ENCODE measurements around the gene CKMT2.

CKMT2 gene

GRCh38 chr5:81242906-81243436 is 9.8 kb downstream of the CKMT2 start:
- TF ChIP-seq EZH2 (IDR thresholded peaks at IDR 0.05; ENCODE audit: borderline replicate concordance, low read depth, low read length, severe bottlenecking) = no peak
- TF ChIP-seq CTCF (IDR thresholded peaks at IDR 0.05; ENCODE audit: borderline replicate concordance, extremely low read depth, low read length, poor library complexity, severe bottlenecking) = no peak
- Histone ChIP-seq H3K36me3 (ENCODE audit: insufficient read depth, low read length) (peaks cover 3% of the 10 kb centered on the region; the same call in 1 of the 2 replicates), H3K79me2 (ENCODE audit: insufficient read depth, low read length) (no peaks in the 10 kb centered on the region), H3K4me3 (ENCODE audit: low read depth in 1 of 2, low read length in 2 of 2) (no peak overlapping the region), H3K4me1 (ENCODE audit: insufficient read depth, low read length) (no peaks in the 10 kb centered on the region), H3K4me2 (ENCODE audit: insufficient read depth, low read length) (no peak overlapping the region), H3K9me3 (ENCODE audit: insufficient read depth, low read length, severe bottlenecking) (no peaks in the 10 kb centered on the region), H2AFZ (ENCODE audit: low read depth, low read length) (no peak overlapping the region), H3K9ac (ENCODE audit: low read depth, low read length) (no peak overlapping the region), H4K20me1 (ENCODE audit: insufficient read depth, low read length) (no peaks in the 10 kb centered on the region), H3K27ac (ENCODE audit: low read length) (no peak overlapping the region), H3K27me3 (ENCODE audit: insufficient read depth, low read length, poor library complexity) (no peaks in the 10 kb centered on the region)
- no peak for DNase-seq
- ATAC-seq (ENCODE audit: insufficient read depth, low read depth) = no peak

GRCh38 chr5:81244451-81244850 is 11.3 kb downstream of the CKMT2 start:
- no peak overlapping the region for H3K9ac ChIP-seq (ENCODE audit: low read depth, low read length)
- H3K9me3 ChIP-seq (ENCODE audit: insufficient read depth, low read length, severe bottlenecking) = no peaks in the 10 kb centered on the region
- no peaks in the 10 kb centered on the region for H4K20me1 ChIP-seq (ENCODE audit: insufficient read depth, low read length)
- no peaks in the 10 kb centered on the region for H3K79me2 ChIP-seq (ENCODE audit: insufficient read depth, low read length)
- TF ChIP-seq CTCF (IDR thresholded peaks at IDR 0.05; ENCODE audit: borderline replicate concordance, extremely low read depth, low read length, poor library complexity, severe bottlenecking) = no peak
- no peak for TF ChIP-seq EZH2 (IDR thresholded peaks at IDR 0.05; ENCODE audit: borderline replicate concordance, low read depth, low read length, severe bottlenecking)
- peaks cover 3% of the 10 kb centered on the region; the same call in 1 of the 2 replicates for H3K36me3 ChIP-seq (ENCODE audit: insufficient read depth, low read length)
- ATAC-seq (ENCODE audit: insufficient read depth, low read depth) (no peak), DNase-seq (no peak)
- no peaks in the 10 kb centered on the region for H3K27me3 ChIP-seq (ENCODE audit: insufficient read depth, low read length, poor library complexity)
- H3K4me1 ChIP-seq (ENCODE audit: insufficient read depth, low read length) = no peaks in the 10 kb centered on the region
- H2AFZ ChIP-seq (ENCODE audit: low read depth, low read length) = no peak overlapping the region
- H3K4me2 ChIP-seq (ENCODE audit: insufficient read depth, low read length) = no peak overlapping the region
- no peak overlapping the region for H3K4me3 ChIP-seq (ENCODE audit: low read depth in 1 of 2, low read length in 2 of 2)
- H3K27ac ChIP-seq (ENCODE audit: low read length) = no peak overlapping the region

GRCh38 chr5:81245871-81246235 is 12.7 kb downstream of the CKMT2 start:
- ATAC-seq (ENCODE audit: insufficient read depth, low read depth) (no peak), DNase-seq (no peak)
- no peak overlapping the region for H3K27ac ChIP-seq (ENCODE audit: low read length)
- H3K9ac ChIP-seq (ENCODE audit: low read depth, low read length) = no peak overlapping the region
- H4K20me1 ChIP-seq (ENCODE audit: insufficient read depth, low read length) = no peaks in the 10 kb centered on the region
- no peaks in the 10 kb centered on the region for H3K79me2 ChIP-seq (ENCODE audit: insufficient read depth, low read length)
- H2AFZ ChIP-seq (ENCODE audit: low read depth, low read length) = no peak overlapping the region
- TF ChIP-seq CTCF (IDR thresholded peaks at IDR 0.05; ENCODE audit: borderline replicate concordance, extremely low read depth, low read length, poor library complexity, severe bottlenecking) (no peak), EZH2 (IDR thresholded peaks at IDR 0.05; ENCODE audit: borderline replicate concordance, low read depth, low read length, severe bottlenecking) (no peak)
- no peaks in the 10 kb centered on the region for H3K9me3 ChIP-seq (ENCODE audit: insufficient read depth, low read length, severe bottlenecking)
- H3K4me2 ChIP-seq (ENCODE audit: insufficient read depth, low read length) = no peak overlapping the region
- no peaks in the 10 kb centered on the region for H3K27me3 ChIP-seq (ENCODE audit: insufficient read depth, low read length, poor library complexity)
- H3K4me3 ChIP-seq (ENCODE audit: low read depth in 1 of 2, low read length in 2 of 2) = no peak overlapping the region
- H3K4me1 ChIP-seq (ENCODE audit: insufficient read depth, low read length) = no peaks in the 10 kb centered on the region
- H3K36me3 ChIP-seq (ENCODE audit: insufficient read depth, low read length) = peaks cover 3% of the 10 kb centered on the region; the same call in 1 of the 2 replicates

DNA sequence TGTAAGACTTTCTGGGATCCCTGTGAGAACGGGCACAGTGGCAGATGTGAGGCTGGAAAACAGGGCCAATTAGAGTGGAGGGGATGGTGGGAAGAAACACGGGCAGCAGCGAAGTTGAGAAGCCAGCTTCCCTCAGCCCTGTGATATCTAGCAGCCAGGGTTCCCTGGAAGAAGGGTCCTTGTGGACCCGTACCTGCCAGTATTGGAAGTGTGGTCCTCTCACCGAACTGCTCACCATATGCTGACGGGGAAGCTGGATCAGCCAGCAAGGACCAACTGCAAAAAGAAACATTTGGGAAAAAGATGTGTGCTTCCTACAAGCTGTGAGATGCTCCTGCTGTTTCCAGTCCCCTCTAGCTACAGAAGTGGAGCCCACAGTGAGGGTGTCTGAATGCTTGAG is 13.6 kb downstream of the CKMT2 start:
- Histone ChIP-seq H2AFZ (ENCODE audit: low read depth, low read length) (no peak overlapping the region), H4K20me1 (ENCODE audit: insufficient read depth, low read length) (no peaks in the 10 kb centered on the region), H3K4me3 (ENCODE audit: low read depth in 1 of 2, low read length in 2 of 2) (no peak overlapping the region), H3K27ac (ENCODE audit: low read length) (no peak overlapping the region), H3K4me2 (ENCODE audit: insufficient read depth, low read length) (no peak overlapping the region), H3K79me2 (ENCODE audit: insufficient read depth, low read length) (no peaks in the 10 kb centered on the region), H3K9me3 (ENCODE audit: insufficient read depth, low read length, severe bottlenecking) (no peaks in the 10 kb centered on the region), H3K4me1 (ENCODE audit: insufficient read depth, low read length) (no peaks in the 10 kb centered on the region), H3K9ac (ENCODE audit: low read depth, low read length) (no peak overlapping the region), H3K36me3 (ENCODE audit: insufficient read depth, low read length) (peaks cover 3% of the 10 kb centered on the region; the same call in 1 of the 2 replicates), H3K27me3 (ENCODE audit: insufficient read depth, low read length, poor library complexity) (no peaks in the 10 kb centered on the region)
- no peak for ATAC-seq (ENCODE audit: insufficient read depth, low read depth)
- TF ChIP-seq CTCF (IDR thresholded peaks at IDR 0.05; ENCODE audit: borderline replicate concordance, extremely low read depth, low read length, poor library complexity, severe bottlenecking) (no peak), EZH2 (IDR thresholded peaks at IDR 0.05; ENCODE audit: borderline replicate concordance, low read depth, low read length, severe bottlenecking) (no peak)
- no peak for DNase-seq
